Astrocyte (in vitro differentiated cells and primary cell): ENCODE measurements around the gene APOBEC3B. TPM values are rescaled to one million over a fixed set of nuclear protein-coding genes. Genes with fewer than 3 reads are reported as not detected.

Experiments
- DNase-seq: peaks from one replicate; pipeline ENCODE4 v3.0.0-alpha.2; 2010; ENCODE audit warnings: low read depth
- FAIRE-seq: peaks from 2 replicates; lab custom pipeline; 2011; peaks lifted over from hg19 to GRCh38; lab: Jason Lieb, UNC
- H2AFZ ChIP-seq: 2 replicates; pipeline ENCODE4 v1.6.0; 2012; ENCODE audit warnings: low read depth, low read length, inconsistent platforms
- H3K27ac ChIP-seq: 2 replicates; pipeline ENCODE4 v1.5.1; 2011; ENCODE audit warnings: low read depth, low read length, inconsistent platforms
- H3K27me3 ChIP-seq: 2 replicates; pipeline ENCODE4 v1.6.0; 2011; ENCODE audit warnings: low read length, inconsistent platforms; ENCODE audit not compliant: insufficient read depth
- H3K36me3 ChIP-seq: 2 replicates; pipeline ENCODE4 v1.5.1; 2011; ENCODE audit warnings: low read length, inconsistent platforms; ENCODE audit not compliant: insufficient read depth
- H3K4me1 ChIP-seq: 2 replicates; pipeline ENCODE4 v1.5.1; 2011; ENCODE audit warnings: low read length, inconsistent platforms; ENCODE audit not compliant: insufficient read depth
- H3K4me2 ChIP-seq: 2 replicates; pipeline ENCODE4 v1.6.0; 2012; ENCODE audit warnings: low read length, inconsistent platforms
- H3K4me3 ChIP-seq: 2 replicates; pipeline ENCODE4 v1.5.1; 2011; ENCODE audit warnings: low read depth, mild to moderate bottlenecking, low read length, inconsistent platforms; ENCODE audit not compliant: insufficient read depth
- H3K79me2 ChIP-seq: 2 replicates; pipeline ENCODE4 v1.6.0; 2012; ENCODE audit warnings: mild to moderate bottlenecking, low read length, inconsistent platforms; ENCODE audit not compliant: insufficient read depth
- H3K9ac ChIP-seq: 2 replicates; pipeline ENCODE4 v1.6.0; 2012; ENCODE audit warnings: mild to moderate bottlenecking, low read length, inconsistent platforms
- H3K9me3 ChIP-seq: 2 replicates; pipeline ENCODE4 v1.5.1; 2012; ENCODE audit warnings: low read depth, mild to moderate bottlenecking, low read length, inconsistent platforms; ENCODE audit not compliant: insufficient read depth
- H4K20me1 ChIP-seq: 2 replicates; pipeline ENCODE4 v1.6.0; 2012; ENCODE audit warnings: low read length, inconsistent platforms; ENCODE audit not compliant: insufficient read depth
- H3K27ac Mint-ChIP-seq: one replicate; pipeline ENCODE4 v1.8.0; 2021; ENCODE audit warnings: mild to moderate bottlenecking, mixed read lengths; ENCODE audit not compliant: unreplicated experiment
- H3K27me3 Mint-ChIP-seq: one replicate; pipeline ENCODE4 v1.8.0; 2021; ENCODE audit warnings: low read depth, mixed read lengths; ENCODE audit not compliant: unreplicated experiment
- H3K36me3 Mint-ChIP-seq: one replicate; pipeline ENCODE4 v1.8.0; 2021; ENCODE audit warnings: low read depth, mixed read lengths; ENCODE audit not compliant: unreplicated experiment
- H3K4me1 Mint-ChIP-seq: one replicate; pipeline ENCODE4 v1.8.0; 2021; ENCODE audit warnings: low read depth, mixed read lengths; ENCODE audit not compliant: unreplicated experiment
- H3K4me3 Mint-ChIP-seq: one replicate; pipeline ENCODE4 v1.8.0; 2021; ENCODE audit warnings: mild to moderate bottlenecking, moderate library complexity, mixed read lengths; ENCODE audit not compliant: unreplicated experiment
- H3K9me3 Mint-ChIP-seq: one replicate; pipeline ENCODE4 v1.8.0; 2021; ENCODE audit warnings: mild to moderate bottlenecking, mixed read lengths; ENCODE audit not compliant: unreplicated experiment
- EZH2 ChIP-seq: IDR thresholded peaks from 2 replicates; pipeline ENCODE4 v1.6.1; 2012; ENCODE audit warnings: mild to moderate bottlenecking, low read length, inconsistent platforms; ENCODE audit not compliant: insufficient read depth
- total RNA-seq: library from RNA; stranded (reverse); gene quantifications from 2 replicates; pipeline ENCODE4 v1.2.1, GENCODE V29; 2021
- TF ChIP-seq, protein P1 (sequence below): IDR thresholded peaks from 2 replicates; pipeline ENCODE4 v1.5.1; 2011; ENCODE audit warnings: low read depth, mild to moderate bottlenecking, inconsistent platforms, low read length, moderate library complexity; ENCODE audit not compliant: insufficient read depth

Gene APOBEC3B
- total RNA-seq, 1 donor from 2014 or later, result 3.0 TPM

DNA sequence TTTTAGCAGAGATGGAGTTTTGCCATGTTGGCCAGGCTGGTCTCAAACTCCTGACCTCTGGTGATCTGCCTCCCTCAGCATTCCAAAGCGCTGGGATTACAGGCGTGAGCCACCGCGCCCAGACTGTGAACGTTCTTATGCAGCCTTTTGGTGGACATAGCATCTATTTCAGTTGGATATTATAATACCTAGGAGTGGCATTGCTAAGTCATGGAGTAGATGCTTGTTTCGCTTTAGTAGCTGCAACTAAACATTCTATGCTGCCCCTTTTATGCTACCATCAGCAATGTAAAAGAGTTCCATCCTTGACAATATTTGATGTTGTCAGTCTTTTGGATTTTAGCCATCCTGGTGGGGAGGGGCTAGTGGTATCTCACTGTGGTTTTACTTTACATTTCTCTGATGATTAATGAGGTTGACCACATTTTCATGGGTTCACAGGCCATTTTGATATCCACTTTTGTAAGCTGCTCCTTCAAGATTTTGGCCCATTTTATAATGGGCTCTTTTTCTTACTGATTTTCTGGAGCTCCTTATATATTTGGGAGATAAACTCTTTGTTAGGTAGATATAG, 41.2 kb upstream of the APOBEC3B start:
- FAIRE-seq, result no peak
- peak; percentile 12 for DNase-seq
- H3K36me3 ChIP-seq, result no peaks in the 10 kb centered on the region
- no peak overlapping the region for H3K9ac ChIP-seq
- Mint-ChIP-seq H3K36me3 (no peaks in the 10 kb centered on the region), H3K4me3 (no peak overlapping the region), H3K9me3 (peaks cover 10% of the 10 kb centered on the region), H3K27me3 (peaks cover 61% of the 10 kb centered on the region), H3K27ac (no peak overlapping the region), H3K4me1 (peaks cover 4% of the 10 kb centered on the region)
- H3K4me3 ChIP-seq, result no peak overlapping the region
- H3K27ac ChIP-seq, result no peak overlapping the region
- no peak overlapping the region for H2AFZ ChIP-seq
- no peak for TF ChIP-seq EZH2
- TF ChIP-seq, protein P1, sequence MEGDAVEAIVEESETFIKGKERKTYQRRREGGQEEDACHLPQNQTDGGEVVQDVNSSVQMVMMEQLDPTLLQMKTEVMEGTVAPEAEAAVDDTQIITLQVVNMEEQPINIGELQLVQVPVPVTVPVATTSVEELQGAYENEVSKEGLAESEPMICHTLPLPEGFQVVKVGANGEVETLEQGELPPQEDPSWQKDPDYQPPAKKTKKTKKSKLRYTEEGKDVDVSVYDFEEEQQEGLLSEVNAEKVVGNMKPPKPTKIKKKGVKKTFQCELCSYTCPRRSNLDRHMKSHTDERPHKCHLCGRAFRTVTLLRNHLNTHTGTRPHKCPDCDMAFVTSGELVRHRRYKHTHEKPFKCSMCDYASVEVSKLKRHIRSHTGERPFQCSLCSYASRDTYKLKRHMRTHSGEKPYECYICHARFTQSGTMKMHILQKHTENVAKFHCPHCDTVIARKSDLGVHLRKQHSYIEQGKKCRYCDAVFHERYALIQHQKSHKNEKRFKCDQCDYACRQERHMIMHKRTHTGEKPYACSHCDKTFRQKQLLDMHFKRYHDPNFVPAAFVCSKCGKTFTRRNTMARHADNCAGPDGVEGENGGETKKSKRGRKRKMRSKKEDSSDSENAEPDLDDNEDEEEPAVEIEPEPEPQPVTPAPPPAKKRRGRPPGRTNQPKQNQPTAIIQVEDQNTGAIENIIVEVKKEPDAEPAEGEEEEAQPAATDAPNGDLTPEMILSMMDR, result no peak
- no peaks in the 10 kb centered on the region for H4K20me1 ChIP-seq
- no peaks in the 10 kb centered on the region for H3K9me3 ChIP-seq
- H3K4me2 ChIP-seq, result no peak overlapping the region
- H3K27me3 ChIP-seq, result peaks cover 31% of the 10 kb centered on the region
- no peaks in the 10 kb centered on the region for H3K4me1 ChIP-seq
- H3K79me2 ChIP-seq, result no peaks in the 10 kb centered on the region

DNA sequence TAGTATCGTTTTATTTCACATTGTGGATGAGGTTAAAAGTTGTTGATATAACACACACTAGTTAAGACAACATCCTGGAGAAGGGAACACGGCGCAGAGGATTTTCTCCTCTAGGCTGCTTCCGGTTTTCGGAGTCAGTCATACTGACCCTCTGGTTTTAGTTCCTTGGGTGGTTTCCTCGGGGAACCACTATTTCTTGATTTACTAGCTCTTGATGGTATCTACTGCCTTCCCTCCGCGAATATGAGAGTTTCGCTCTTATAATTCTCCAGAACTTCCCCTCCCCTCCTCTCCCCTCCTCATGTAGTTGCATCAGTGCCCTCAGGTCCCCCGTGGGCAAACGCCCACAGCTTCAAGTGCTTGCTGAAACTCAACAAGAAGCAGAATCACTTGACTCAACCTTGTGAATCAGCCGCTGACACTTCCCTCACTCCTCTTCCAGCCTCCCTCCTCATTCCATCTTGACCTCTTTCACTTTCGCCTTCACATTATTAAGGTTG, 40.6 kb upstream of the APOBEC3B start:
- Histone ChIP-seq H3K4me2 (no peak overlapping the region), H2AFZ (no peak overlapping the region), H3K9me3 (no peaks in the 10 kb centered on the region), H4K20me1 (no peaks in the 10 kb centered on the region), H3K4me3 (no peak overlapping the region), H3K4me1 (no peaks in the 10 kb centered on the region), H3K9ac (no peak overlapping the region), H3K79me2 (no peaks in the 10 kb centered on the region), H3K36me3 (no peaks in the 10 kb centered on the region), H3K27me3 (peaks cover 33% of the 10 kb centered on the region), H3K27ac (no peak overlapping the region)
- Mint-ChIP-seq H3K27ac (no peak overlapping the region), H3K36me3 (no peaks in the 10 kb centered on the region), H3K4me3 (no peak overlapping the region), H3K4me1 (peaks cover 4% of the 10 kb centered on the region), H3K27me3 (peaks cover 62% of the 10 kb centered on the region), H3K9me3 (peaks cover 10% of the 10 kb centered on the region)
- no peak for DNase-seq
- no peak for FAIRE-seq
- TF ChIP-seq, protein P1, result no peak
- TF ChIP-seq EZH2, result no peak

DNA sequence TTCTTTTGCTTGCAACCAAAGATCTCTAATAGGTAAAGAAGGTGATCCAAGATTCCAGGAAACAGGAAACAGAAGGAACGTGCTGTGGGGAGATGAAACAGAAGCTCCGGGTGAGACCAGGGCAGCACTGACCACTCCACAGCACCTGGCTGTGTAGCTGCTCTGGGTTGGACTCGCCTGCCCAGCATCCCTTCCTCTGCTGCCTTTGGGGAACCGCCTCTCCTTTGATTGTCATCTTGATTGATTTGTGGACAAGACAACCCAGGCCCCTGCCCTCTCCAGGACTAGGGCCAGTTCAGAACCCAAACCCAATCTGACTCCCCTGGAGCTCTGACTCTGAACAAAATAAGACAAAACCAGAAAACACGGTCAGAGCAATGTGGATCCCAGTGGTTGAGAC, 39.4 kb upstream of the APOBEC3B start:
- Histone ChIP-seq H3K4me3 (no peak overlapping the region), H3K79me2 (no peaks in the 10 kb centered on the region), H3K27ac (no peak overlapping the region), H3K9ac (no peak overlapping the region), H3K4me2 (no peak overlapping the region), H3K27me3 (peaks cover 41% of the 10 kb centered on the region), H3K36me3 (no peaks in the 10 kb centered on the region), H2AFZ (no peak overlapping the region), H3K9me3 (no peaks in the 10 kb centered on the region), H3K4me1 (no peaks in the 10 kb centered on the region), H4K20me1 (no peaks in the 10 kb centered on the region)
- TF ChIP-seq, protein P1, result no peak
- no peak for TF ChIP-seq EZH2
- Mint-ChIP-seq H3K36me3 (no peaks in the 10 kb centered on the region), H3K9me3 (peaks cover 10% of the 10 kb centered on the region), H3K4me1 (peaks cover 4% of the 10 kb centered on the region), H3K27ac (no peak overlapping the region), H3K27me3 (peaks cover 67% of the 10 kb centered on the region), H3K4me3 (no peak overlapping the region)
- FAIRE-seq, result no peak
- no peak for DNase-seq
